HG02970 (cell line): ENCODE measurements around the gene STYXL1.
"Not testable (repeated sequence)": the region's sequence is repeated elsewhere in the genome, so short reads cannot be mapped to it uniquely, and the experiment has no call there.

Source experiments
- ATAC-seq: cut with Tn5 transposase; IDR thresholded peaks from one replicate; pipeline ENCODE4 v1.9.1; 2021; ENCODE audit warnings: mild to moderate bottlenecking, moderate library complexity, moderate number of reproducible peaks; ENCODE audit not compliant: unreplicated experiment, low FRiP score

Gene STYXL1

GRCh38 chr7:76066716-76067503 lies 19.1 kb upstream of the STYXL1 start:
- ATAC-seq, result no peak

- ATAC-seq, result no peak
Measured at GRCh38 chr7:76065016-76065612, 17.3 kb upstream of the STYXL1 start.

GRCh38 chr7:76064208-76064970 lies 16.6 kb upstream of the STYXL1 start:
- no peak for ATAC-seq

DNA sequence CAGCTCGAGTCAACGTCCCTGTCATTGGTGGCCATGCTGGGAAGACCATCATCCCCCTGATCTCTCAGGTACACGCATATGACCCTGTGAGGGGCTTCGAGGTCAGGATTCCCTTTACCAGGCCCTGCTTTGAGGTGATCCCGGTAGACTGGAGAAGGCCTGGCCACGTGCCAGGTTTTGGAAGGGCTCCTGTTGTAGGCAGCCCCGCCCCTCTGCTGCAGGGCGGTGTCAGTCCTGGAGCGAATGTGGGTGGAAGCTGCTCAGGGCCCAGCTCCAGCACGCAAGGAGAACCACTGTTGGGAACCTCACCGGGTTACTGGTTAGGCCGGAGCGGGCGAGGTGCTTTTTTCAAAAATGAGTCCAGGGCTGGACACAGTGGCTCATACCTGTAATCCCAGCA lies 15.7 kb upstream of the STYXL1 start:
- ATAC-seq, result no peak

DNA sequence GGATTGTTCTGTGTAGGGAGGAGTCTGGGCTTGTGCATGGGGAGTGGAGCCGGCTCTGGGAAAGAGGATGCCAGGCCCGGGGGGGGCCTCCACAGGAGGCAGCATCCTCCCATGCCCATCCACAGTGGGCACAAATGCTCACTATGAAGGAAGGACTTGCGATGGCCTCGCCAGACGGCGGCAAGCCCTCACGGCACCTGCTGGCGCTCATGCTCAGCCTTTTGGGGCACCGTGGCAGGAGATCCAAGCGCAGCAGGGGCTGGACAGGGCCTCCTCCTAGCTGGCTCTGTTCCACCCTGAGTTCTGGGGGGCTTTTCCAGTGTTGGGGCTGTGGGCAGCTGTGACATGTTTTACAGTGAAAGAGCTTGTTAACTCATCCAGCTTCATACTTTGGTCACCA lies 15.3 kb upstream of the STYXL1 start:
- no peak for ATAC-seq

DNA sequence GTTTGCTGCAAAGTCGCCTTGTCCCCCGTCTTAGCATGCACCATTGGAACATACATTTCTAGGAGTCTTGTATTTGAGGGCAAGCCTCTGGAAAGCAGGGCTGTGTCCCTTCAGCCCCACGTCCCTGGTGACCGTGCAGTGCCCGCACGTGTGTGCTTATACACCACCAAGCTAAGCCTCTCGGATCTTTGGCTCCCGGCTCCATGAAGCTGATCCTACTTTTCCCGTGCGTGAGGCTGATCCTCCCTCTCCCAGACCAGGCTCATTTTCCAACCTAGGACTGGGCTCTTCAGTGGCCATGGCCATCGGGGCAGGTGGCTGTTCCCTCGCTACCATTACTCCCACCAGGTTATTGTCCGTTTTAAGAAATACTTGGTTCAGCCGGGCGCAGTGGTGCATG lies 14.5 kb upstream of the STYXL1 start:
- ATAC-seq, result no peak

- ATAC-seq, result no peak
Measured at GRCh38 chr7:76060842-76061241, 13.0 kb upstream of the STYXL1 start.

- not testable (repeated sequence) for ATAC-seq
Measured at GRCh38 chr7:76058745-76059144, 10.9 kb upstream of the STYXL1 start.

DNA sequence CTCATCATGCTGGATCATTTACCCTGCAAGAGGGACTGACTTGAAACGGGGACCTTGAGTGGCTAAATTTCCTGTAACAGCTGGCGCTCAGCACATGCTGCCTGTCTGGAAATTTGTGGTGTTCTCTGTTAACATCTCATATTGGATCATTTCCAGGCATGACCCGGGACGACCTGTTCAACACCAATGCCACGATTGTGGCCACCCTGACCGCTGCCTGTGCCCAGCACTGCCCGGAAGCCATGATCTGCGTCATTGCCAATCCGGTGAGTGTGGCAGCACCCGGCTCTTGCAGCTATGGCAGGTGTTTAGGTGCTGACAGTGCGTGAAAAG lies 10.0 kb upstream of the STYXL1 start:
- no peak for ATAC-seq

DNA sequence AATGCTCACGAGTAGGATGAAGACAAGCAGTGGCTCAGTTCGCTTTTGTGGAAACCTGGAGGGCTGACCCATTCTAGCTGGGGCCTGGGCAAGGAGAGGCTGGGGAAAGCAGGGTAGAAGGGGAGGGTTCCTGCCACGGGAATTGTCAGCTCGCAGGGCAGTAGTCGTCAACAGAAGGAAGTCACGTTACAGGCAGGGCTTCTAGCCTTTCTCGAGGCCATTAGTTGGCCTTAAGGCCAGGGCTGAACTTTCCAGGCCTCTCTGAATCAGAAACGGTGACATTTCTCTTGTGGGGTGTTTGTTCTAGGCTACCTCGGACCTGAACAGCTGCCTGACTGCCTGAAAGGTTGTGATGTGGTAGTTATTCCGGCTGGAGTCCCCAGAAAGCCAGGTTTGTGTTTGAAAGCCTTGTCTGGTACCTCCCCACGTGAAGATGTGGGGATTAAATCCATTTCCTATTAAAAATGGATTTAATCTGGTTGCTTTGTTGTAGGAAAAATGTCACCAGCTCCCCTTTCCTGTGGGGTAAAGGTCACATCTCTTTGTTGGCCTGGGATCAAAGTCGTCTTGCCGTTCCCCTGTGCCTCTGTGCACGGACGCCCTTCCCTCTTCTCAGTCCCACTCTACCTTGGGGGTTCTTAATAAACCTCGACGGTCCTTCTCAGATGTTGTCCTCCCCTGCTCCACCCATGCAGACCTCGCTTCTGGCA lies 9.5 kb upstream of the STYXL1 start:
- ATAC-seq, result no peak

GRCh38 chr7:76056241-76056640 lies 8.4 kb upstream of the STYXL1 start:
- ATAC-seq, result no peak

DNA sequence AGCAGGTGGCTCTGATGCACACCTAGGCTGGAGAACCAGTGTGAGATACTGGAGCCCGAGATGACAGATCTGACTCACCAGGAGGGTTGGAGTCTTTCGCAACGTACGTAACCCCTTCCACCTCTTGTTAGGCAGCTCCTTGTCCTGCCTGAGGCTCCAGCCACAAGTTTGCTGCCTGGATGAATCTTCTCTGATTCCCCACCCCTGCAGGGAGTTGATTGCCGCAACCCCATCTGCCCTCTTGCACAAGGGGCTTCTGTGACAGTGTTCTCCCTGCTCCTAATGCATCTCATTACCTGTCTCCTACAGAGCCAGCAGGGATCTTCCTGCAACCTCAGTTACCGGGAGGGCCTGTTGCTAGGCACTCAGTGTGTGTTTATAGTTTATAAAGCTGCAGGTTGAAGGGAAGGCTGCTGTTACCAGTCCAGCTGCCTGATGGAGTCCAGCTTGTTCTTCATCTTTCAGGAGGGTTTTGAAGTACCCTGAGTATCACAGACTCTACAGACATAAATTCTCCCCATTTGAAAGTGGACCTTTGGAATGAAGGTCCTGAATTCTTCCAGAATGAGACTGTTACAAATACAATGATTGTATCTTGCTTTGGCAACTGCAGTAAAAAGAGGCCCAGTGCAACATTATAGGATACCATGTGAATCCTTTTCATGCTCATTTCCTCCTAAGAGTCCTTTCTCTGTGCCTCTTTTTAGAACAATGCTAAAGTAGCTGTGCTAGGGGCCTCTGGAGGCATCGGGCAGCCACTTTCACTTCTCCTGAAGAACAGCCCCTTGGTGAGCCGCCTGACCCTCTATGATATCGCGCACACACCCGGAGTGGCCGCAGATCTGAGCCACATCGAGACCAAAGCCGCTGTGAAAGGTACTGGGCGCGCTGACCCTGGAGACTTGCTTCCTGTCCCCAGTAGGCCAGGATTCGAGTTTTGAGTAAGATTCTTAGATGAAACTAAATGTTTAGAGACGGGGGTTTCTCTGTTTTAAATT lies 6.6 kb upstream of the STYXL1 start:
- ATAC-seq, result no peak

GRCh38 chr7:76053461-76053860 lies 5.7 kb upstream of the STYXL1 start:
- ATAC-seq, result no peak

DNA sequence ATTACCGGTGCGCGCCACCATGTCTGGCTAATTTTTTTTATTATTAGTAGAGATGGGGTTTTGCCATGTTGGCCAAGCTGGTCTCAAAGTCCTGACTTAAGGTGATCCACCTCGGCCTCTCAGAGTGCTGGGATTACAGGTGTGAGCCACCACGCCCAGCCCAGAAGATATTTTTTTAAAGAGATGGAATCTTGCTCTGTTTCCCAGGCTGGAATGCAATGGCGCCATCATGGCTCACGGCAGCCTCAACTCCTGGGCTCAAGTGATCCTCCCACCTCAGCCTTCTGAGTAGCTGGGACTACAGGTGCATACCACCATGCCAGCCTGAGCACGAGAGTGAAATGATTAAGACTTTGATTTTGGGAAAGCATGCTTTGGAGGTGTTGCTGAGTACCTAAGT lies 4.9 kb upstream of the STYXL1 start:
- not testable (repeated sequence) for ATAC-seq

GRCh38 chr7:76051840-76052239 lies 4.0 kb upstream of the STYXL1 start:
- no peak for ATAC-seq

GRCh38 chr7:76050545-76050944 lies 2.7 kb upstream of the STYXL1 start:
- ATAC-seq, result no peak

DNA sequence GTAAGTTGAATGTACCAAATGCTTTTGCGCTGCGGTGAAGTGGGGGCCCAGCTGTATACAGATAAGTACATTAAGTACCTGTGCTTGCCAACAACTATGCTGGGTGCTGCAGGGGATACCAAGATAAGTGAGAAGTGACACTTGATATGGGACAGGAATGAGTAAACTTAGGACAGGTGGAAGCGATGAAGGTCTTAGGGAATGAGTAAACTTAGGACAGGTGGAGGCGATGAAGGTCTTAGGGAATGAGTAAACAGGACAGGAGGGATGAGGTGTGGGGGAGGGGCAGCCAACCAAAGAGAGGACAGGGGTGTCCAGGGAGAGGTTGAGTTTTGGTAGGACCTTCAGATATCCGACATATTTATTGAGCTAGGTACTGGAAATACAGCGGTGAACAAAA lies 1.5 kb upstream of the STYXL1 start:
- no peak for ATAC-seq

- no peak for ATAC-seq
Measured at GRCh38 chr7:76048668-76048988, 828 bp upstream of the STYXL1 start.

- ATAC-seq, result no peak
Measured at GRCh38 chr7:76047305-76047810, 442 bp downstream of the STYXL1 start.

- ATAC-seq, result no peak
Measured at GRCh38 chr7:76044375-76044865, 3.4 kb downstream of the STYXL1 start.
